Measurements from ENCODE around the gene OR10A4.
A peak's percentile ranks its signal among the peaks of the same experiment; 100 is the strongest.

DNA sequence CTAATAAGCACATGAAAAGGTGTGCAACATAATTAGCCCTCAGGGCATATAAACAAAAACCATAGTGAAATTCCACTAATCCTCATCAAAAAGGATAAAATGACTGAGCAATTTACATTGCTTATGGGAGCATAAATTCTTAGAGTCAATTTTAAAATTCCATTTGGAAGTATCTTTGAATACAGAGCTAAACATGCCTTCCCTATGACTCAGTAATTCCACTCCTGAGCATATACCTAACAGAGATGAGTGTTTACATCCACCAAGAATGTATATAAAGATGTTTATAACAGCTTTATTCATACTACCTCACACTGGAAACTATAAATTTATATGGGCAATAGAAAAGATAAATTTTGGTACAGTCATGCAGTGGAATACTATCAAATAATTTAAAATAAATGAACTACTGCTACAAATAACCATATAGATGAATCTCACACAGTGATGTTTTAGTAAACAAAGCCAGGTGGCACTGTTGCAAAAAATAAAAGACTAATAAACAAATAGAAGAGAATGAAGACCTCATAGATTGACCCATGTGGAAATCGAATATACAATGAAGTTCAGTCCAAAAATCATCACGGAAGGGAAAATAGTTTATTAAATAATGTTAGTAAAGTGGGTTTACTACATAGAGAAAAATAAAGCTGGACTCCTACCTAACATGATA, 24.0 kb downstream of the OR10A4 start:
- TF ChIP-seq, protein P1, sequence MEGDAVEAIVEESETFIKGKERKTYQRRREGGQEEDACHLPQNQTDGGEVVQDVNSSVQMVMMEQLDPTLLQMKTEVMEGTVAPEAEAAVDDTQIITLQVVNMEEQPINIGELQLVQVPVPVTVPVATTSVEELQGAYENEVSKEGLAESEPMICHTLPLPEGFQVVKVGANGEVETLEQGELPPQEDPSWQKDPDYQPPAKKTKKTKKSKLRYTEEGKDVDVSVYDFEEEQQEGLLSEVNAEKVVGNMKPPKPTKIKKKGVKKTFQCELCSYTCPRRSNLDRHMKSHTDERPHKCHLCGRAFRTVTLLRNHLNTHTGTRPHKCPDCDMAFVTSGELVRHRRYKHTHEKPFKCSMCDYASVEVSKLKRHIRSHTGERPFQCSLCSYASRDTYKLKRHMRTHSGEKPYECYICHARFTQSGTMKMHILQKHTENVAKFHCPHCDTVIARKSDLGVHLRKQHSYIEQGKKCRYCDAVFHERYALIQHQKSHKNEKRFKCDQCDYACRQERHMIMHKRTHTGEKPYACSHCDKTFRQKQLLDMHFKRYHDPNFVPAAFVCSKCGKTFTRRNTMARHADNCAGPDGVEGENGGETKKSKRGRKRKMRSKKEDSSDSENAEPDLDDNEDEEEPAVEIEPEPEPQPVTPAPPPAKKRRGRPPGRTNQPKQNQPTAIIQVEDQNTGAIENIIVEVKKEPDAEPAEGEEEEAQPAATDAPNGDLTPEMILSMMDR (IDR thresholded peaks at IDR 0.05; ENCODE audit: poor library complexity), result peak; percentile 13
- no peak for TF ChIP-seq EZH2phosphoT487 (IDR thresholded peaks at IDR 0.05; ENCODE audit: low read depth, severe bottlenecking, unreplicated experiment)
